Cardiac fibroblast (primary cell): ENCODE results near the gene ANKRD17.
A peak's percentile ranks its signal among the peaks of the same experiment; 100 is the strongest.
"Not testable (repeated sequence)": the region's sequence is repeated elsewhere in the genome, so short reads cannot be mapped to it uniquely, and the experiment has no call there.

ENCODE experiments used
- DNase-seq, 2 donors: peaks; one replicate each; pipeline versions ENCODE4 v3.0.0 to v3.0.0-alpha.2; 2010; ENCODE audit warnings: low read depth in 2 of 2
- H3K4me3 ChIP-seq, 2 donors: replicated peaks in 1 of 2; 1 replicate in 1 of 2; 2 replicates in 1 of 2; pipeline ENCODE4 v1.5.1; 2011; ENCODE audit warnings: low read depth in 2 of 2, low read length in 2 of 2, mild to moderate bottlenecking in 2 of 2, moderate library complexity in 1 of 2
- CTCF ChIP-seq: IDR thresholded peaks from one replicate; pipeline ENCODE4 v1.5.1; 2011; ENCODE audit warnings: low read depth, mild to moderate bottlenecking, low read length, inconsistent platforms

Gene ANKRD17

DNA sequence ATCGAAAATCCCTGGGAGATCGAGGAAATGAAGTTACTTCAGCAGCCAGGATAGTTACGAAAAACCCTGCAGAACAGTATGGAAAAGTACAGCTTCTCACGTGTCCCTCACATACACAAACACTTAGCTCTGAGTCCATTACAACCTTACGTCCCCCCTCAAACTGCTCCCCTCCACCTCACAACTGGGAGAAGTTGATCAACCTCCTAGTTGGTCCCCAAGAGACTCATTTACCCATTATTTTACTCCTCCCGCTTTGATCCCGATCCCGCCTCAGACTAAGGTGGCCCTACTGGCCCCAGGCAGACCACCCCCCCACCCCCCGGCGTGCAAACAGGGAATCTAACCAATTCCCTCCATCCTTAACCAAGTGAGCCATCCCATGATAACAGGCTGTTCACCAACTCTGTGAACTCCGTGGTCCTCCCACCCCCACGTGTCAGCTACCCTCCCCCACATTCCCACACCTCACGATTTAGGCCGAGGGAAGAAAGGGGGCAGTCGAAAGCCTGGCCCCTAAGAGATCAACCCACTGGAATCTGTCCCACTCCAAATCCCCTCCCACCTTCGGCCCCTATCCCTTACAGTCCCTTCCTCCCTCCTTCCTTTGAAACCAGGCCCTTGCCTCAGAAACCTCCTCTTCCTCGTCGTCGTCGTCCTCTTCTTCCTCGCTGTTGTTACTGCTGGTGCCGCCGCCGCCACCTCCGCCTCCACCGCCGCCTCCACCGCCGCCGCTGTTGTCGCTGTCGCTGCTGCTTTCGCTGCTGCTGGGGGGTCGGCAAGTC lies 755 bp downstream of the ANKRD17 start:
- peak overlapping the region; percentile 91 to 94 for H3K4me3 ChIP-seq
- TF ChIP-seq CTCF = no peak
- peak; percentile 27 to 51 for DNase-seq

DNA sequence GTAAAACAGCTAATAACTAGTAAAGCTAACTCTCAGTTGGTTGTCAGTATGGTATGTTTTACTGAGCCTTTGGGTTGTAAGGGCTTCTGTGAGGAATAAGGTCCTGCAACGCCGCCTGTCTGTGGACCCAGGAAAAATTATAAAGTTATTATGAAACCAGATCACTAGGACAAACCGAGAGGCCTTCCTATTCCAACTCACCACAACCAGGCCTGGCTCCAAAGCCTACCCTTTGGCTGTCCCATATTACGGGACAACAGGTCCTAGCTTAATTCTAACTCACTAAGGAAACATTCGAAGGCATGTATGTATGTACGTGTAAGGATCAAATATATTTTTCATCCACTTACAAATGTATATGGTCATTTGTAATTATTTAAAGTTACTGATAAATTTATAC lies 1.4 kb downstream of the ANKRD17 start:
- DNase-seq = peak; percentile 90 to 92
- peak; percentile 72 for TF ChIP-seq CTCF
- H3K4me3 ChIP-seq = peak overlapping the region; percentile 91 to 94

DNA sequence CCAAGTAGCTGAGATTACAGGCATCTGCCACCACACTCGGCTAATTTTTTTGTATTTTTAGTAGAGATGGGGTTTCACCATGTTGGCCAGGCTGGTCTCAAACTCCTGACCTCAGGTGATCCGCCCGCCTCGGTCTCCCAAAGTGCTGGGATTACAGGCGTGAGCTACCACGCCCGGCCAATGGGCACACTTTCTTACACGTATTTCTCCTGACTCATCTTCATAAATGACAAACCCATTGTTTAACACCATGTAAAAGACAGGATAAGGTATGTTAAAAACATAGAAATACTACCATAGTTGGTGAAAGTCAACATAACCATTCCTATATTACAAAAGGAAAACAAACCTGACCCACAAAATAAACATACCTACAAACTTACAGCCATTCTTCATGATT lies 2.8 kb downstream of the ANKRD17 start:
- DNase-seq, H3K4me3 ChIP-seq: not testable (repeated sequence)

DNA sequence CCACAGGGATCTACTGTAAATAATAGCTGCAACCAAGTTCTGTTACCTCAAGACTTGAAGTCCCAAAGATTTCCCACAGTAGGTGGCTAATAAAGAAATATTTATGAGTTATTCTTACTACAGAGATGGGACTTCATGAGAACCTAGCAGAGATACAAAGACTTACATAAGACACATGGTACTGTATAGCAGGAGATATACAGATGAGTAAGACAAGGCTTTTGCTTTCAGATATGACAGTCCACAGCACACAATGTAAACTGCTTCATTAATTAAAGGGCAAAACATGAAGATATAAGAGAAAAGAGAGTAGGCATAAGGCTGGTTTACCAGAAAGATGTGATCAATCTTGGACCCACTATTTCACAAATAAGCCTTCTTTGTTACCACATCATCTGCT lies 6.6 kb downstream of the ANKRD17 start:
- no peak for DNase-seq
- H3K4me3 ChIP-seq = no peak overlapping the region
- no peak for TF ChIP-seq CTCF

GRCh38 chr4:73251384-73251783 lies 7.2 kb downstream of the ANKRD17 start:
- peak in 1 of 2 donors; percentile 42 for DNase-seq
- no peak overlapping the region for H3K4me3 ChIP-seq
- peak; percentile 16 for TF ChIP-seq CTCF

DNA sequence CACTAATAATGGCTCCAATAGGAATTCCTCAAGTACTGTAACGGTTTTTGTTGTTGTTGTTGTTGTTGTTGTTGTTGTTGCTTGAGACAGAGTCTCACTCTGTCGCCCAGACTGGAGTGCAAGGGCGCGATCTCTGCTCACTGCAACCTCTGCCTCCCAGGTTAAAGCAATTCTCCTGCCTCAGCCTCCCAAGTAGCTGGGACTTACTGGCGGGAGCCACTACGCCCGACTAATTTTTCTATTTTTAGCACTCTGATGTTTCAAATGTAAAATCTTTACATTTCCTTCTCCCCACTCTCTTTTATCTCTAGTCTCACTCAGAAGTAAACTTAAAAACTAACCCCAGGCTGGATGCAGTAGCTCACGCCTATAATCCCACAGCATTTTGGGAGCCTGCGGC lies 8.0 kb downstream of the ANKRD17 start:
- DNase-seq = no peak
- H3K4me3 ChIP-seq = no peak overlapping the region
- TF ChIP-seq CTCF = no peak

- no peak for TF ChIP-seq CTCF
- DNase-seq = no peak
- H3K4me3 ChIP-seq = no peak overlapping the region
Measured at GRCh38 chr4:73248821-73249220, 9.8 kb downstream of the ANKRD17 start.
